ENCODE results near the gene YTHDF1.
"Not testable (repeated sequence)": the region's sequence is repeated elsewhere in the genome, so short reads cannot be mapped to it uniquely, and the experiment has no call there.

The YTHDF1 gene

DNA sequence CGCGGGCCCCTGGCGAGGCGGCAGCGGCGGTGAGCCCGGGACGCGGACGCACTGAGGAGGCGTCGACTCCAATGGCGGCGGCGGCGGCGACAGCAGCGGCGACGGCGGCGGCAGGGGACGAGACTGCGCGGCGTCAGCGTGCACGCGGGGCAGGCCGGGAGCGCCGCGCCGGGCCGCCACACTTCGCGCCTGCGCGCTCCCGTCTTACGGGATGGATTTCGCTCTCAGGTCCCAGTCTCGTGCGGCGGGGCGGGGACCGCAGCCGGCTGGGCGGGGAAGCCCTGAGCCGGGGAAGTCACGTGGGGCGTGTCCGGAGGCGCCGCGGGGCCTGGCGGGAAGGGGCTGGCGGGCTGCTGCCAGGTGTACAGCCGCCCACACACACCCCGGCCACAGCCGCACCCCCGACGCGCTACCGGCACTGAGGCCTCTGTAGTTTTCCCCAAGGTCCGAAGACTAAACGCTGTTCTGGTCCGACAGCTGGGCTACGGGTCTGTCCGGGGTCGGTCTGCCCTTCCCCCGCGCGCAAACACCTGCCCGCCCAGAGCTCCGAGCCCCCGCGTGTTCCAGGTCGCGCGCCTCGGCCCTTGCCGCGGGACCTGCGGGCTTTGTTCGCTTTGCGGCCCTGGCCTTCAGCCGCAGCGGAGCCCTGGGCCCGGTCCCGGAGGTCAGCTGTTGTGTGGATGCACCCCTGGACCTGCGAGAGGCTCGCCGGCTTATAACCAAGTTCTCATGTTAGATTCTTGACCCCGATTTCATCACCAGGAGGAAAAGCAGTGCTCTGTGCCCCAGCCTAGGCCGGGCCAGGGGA lies at the start of gene YTHDF1:
Gene YTHDF1, minus strand, starts transcription at position 91 of the 808 bp plus-strand sequence. CDS start 239 bp downstream, outside the sequence.
- DNase-seq = peak; percentile 92

DNA sequence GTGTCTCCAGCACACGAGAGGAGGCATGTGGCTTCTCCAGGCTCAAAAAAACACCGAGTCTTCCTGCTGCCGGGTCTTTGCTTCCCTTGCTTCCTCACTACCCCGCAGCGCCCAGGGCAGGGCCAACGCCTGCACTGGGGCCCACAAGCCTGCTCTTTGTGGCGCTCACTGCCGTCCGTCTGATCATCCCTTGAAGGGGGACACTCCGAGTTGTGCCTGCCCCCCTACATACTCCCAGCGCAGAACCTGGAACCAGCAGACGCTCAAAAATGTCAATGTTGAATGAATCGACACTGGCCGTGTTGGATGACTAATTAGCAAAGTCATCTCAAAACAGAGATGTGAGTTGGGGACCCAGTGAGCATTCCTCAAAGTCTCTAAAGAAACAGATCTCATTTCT lies 48.6 kb upstream of the YTHDF1 start:
- DNase-seq = no peak

DNA sequence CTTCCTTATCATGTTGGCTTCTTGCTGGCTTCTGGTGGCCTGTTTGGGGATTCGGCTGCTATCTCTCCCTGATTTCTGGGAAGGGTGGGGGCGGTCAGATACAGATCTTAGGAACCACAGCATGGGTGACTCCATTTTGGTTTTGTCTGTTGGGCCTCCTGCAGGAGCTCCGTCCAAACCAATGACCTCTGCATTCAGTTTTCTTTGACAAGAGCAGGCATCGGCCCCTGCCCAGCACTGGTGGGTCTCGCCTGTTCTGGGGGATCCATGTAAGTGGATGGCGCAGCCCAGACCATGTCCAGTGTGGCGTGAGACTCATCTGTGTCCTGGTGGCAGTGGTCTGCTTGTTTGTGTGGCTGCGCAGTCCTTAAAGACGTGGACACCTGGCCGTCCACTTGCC lies 48.1 kb upstream of the YTHDF1 start:
- no peak for DNase-seq

DNA sequence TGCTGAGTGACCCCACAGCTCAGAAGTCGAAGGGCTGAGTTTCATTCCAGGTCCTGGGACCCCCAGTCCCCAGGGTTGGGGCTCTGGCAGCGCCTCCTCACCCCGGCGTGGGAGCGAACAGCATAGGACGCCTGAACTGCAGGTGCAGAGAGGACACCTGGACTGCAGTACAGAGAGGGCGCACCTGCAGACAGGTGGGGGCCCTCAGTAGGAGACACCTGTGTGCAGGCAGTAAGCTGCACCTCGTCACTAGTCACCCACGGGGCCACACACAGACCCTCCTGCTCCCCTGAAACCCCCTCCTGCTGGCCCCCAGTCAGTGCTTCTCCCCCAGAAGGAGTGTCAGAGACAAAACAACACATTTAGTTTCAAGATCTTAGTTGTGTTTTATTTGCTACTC lies 46.9 kb upstream of the YTHDF1 start:
- DNase-seq = no peak

DNA sequence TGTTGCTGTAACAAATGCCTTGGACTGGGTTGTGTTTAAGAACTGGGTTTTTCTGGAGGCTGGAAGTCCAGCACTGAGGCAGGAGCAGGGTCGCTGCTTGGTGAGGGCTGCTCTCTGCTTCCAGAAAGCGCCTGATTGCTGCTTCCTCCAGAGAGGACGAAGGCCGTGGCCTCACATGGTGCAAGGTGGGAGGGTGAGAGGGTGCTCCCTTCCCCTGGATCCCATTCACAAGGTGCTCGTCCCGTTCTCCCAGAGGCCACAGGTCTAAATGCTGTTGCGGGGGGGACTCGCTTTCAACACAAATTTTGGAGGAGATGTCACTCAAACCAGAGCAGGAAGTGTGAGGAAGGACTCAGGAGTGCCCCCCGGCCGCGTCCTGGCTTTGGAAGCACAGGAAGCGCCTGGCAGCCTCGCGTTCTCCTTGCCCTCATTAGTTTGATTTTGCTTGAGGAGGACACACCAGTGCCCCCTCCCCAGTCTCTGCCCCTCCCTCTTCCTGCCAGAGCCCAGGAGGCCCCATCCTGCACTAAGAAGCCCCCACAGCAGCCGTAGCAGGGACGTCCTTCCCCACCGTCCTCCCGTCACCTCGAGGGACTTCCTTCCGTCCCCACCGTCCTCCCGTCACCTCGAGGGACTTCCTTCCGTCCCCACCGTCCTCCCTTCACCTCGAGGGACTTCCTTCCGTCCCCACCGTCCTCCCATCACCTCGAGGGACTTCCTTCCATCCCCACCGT lies 46.0 kb upstream of the YTHDF1 start:
- no peak for DNase-seq

DNA sequence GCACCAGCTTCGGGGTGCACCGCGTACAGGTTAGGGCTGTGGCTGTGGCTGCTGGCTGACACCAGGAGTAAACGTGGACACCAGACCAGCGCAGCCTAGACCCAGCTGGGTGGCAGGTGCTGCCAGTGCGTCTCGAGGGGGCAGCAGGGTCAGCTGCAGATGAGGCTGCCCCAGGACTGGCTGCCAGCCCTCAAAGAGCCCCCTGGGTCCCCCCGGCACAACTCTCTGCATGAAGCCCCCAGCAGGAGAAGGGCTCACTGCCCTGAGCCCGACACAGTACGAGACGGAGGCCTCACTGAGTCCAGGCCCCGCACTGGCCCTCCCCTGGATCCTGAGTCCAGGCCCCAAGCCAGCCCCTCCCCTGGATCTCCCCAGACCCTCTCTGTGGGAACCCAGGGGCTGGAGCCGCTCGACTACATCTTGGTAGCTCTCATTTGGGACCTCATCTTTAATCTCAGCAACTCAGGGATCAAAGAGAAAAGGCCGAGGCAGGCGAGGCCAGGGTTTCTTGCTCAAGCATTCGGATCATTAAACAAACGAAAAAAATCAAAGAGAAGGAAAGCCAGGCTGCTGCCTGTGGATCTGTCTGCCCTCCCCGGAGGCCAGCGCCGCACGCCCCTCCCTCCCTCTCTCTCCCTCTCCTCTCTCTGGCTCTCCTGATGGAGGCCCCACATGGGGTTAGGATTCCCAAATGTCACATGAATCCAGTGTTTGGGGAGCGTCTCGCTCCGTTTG lies 45.3 kb upstream of the YTHDF1 start:
- DNase-seq = no peak

DNA sequence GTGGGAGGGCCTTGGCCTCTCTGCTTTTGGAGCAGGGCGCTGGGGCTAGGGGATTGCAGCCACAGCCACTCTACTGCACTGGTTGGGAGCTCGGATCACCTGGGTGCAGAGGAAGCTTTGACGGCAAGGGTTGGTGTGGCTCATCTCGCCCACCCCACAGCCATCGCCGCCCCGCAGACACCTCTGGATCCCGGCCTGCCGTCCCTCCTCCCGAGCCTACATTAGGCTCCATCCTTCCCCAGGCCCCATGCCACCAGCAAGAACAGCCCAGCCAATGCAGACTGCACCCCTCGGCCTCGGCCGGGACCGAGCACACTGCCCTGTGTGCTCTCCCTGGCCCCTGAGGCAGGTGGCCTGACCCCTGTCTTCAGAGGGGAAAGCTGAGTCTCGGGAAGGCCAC lies 44.6 kb upstream of the YTHDF1 start:
- DNase-seq = no peak

DNA sequence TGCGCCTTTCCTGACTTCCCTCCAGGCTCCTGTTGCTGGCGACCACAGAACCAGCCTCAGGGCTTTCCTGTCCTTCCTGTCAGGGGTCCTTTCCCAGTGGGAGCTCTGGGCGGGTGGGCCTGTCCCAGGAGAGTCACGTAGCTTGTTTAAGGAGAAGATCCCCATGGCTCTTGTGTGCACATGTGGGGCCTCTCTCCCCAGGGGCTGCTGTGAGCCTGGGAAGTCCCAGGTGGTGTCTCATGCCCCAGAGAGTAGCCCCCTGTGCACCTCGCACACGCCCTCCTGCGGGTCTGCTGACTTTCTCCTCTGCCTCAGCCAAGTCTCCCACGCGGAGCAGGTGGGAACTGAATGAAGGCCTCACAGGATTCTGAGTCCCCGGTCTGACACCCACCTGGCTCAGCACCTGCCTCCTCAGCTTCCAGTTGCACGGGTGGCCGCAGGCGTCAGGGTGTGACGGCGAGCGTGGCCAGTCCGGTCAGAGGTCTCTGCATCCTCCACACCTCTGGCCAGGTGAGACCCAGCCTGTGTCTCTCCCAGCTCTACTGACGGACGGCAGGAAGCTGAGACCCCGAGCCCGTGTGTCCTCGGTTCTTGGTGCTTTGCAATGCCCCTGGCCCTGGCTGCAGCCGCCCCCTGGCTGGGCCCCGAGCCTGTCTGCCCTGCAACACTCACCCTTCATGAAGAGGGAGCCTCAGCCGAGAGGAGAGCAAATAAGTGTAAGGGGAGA lies 44.0 kb upstream of the YTHDF1 start:
- DNase-seq = no peak

DNA sequence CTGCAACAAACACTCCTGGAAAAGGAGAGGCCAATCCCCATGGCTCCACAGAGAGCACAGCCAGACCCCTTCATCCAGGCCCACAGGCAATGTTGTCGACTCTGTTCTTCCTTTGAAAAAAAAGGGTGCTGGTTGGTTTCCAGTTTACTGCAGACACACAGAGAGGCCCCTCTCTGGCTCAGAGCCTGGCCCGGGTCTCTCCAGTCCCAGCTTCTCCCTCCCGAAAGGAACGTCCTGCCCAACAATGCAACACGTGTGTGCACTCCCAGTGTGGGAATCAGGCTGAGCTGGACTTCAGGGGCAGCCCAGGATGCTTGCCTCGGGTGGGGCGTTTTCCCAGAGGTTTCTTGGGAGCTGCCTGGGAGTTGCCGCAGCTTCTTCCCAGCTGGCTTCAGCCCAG lies 42.9 kb upstream of the YTHDF1 start:
- DNase-seq = no peak

DNA sequence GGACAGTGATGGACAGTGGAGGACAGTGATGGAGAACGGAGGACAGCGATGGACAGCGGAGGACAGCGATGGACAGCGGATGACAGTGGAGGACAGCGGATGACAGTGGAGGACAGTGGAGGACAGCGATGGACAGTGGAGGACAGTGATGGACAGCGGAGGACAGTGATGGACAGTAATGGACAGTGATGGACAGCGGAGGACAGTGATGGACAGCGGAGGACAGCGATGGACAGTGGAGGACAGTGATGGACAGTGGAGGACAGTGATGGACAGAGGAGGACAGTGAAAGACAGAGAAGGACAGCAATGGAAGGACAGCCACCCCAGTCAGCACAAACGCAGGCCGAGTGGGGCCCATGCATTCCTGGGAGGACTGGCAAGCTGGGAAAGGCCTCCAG lies 41.7 kb upstream of the YTHDF1 start:
- no peak for DNase-seq

DNA sequence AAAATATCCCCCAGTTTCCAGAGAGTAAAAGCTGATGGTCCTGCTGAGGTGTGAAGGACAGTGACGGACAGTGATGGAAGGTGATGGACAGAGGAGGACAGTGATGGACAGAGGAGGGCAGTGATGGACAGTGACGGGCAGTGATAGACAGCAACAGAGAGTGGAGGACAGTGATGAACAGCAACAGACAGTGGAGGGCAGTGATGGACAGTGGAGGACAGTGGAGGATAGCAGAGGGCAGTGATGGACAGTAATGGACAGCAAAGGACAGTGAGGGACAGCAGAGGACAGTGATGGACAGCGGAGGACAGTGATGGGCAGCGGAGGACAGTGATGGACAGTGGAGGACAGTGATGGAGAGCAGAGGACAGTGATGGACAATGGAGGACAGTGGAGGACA lies 41.0 kb upstream of the YTHDF1 start:
- DNase-seq = no peak

DNA sequence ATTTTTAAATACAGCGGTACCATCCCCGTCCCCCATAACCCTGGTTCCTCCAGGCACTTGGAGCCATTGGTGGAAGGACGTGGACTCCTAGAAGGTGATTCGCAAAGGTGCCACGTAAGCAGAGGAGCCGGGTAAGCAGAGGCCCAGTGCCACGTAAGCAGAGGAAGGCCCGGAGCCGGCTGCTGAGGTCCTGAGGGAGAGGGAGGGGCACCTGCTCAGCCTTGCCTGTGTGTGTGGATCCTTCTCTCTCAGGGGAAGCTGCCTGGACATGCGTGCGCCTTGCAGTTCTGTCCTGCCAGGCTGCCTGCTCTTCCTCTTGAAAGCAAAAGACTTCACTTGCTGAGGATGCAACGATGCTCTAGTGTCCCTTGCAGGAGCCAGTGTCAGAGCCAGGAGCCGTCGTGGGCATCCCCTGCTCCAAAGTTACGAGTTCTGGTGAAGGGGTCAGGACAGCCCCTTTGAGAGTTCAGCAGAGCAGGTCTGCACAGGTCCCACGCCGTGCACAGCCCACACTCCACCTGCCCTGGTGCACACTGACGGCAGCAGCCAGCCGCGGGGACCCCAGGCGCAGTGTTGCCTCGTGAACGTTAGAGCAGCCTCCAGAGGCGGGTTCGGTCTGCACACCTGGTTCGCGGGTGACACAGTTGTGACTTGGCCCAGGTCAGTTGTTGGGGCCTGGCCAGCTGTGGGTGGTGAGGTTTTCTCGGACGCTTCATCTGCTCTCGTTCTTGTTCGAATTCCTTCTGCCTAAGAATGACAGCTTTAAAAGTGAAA lies 40.2 kb upstream of the YTHDF1 start:
- DNase-seq = no peak

DNA sequence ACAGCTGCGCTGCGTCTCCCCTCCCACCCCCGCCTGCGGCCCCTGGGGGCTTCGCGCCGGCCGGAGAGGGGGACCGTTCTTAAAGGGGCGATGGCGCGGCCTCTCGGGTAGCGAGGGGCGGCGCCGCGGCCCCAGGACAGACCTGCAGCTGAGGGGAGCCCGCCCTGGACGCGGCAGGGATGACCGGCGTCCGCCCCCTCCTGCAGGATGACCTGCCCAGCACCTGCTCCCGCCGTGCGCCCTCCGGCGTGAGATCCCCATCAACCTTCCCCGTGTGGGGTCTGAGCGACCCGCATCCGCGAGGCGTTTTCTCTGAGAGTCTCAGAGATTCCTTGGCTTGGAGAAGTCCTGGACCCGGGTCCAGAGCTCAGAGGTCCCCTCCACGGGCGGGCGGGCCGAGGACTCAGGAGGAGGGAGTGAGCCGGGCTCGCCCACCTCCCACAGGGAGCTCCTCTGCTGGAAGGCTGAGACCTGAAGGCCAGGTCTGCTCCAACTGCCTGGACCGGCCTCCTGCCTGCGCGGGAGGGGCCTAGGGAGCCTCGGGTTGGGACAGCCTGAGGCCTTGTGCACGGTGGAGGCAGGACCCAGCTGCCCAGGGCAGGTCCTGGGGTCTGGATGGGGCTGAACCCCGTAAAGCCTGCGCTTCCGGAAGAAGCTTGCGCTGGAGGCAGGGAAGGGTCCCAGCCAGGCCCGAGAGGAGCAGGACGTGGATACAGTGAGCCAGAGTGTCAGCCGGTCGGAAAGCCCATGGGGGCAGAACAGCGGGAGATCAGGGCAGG lies 38.9 kb upstream of the YTHDF1 start:
- no peak for DNase-seq

DNA sequence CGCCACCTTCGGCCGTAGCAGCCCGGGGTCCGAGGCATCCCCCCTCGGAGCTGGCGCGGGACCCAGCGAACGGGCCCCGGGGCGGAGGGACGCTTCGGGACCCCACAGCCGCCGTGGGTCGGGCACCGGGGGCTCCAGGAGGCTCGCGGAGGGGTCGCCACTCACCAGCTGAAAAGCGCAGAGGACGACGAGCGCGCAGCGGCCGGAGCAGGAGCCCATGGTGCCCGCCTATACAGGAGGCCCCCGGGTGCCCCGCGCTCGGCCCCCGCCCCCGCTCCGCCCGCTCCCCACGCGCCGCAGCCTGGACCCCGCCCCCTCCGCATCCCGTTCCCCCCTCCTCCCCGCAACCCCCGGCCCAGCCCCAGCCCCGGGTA lies 38.3 kb upstream of the YTHDF1 start, which contains the start of gene NKAIN4:
Gene NKAIN4, minus strand, starts transcription at position 232 of the 374 bp plus-strand sequence. Its CDS starts 13 bp downstream, at position 219.
- no peak for DNase-seq

DNA sequence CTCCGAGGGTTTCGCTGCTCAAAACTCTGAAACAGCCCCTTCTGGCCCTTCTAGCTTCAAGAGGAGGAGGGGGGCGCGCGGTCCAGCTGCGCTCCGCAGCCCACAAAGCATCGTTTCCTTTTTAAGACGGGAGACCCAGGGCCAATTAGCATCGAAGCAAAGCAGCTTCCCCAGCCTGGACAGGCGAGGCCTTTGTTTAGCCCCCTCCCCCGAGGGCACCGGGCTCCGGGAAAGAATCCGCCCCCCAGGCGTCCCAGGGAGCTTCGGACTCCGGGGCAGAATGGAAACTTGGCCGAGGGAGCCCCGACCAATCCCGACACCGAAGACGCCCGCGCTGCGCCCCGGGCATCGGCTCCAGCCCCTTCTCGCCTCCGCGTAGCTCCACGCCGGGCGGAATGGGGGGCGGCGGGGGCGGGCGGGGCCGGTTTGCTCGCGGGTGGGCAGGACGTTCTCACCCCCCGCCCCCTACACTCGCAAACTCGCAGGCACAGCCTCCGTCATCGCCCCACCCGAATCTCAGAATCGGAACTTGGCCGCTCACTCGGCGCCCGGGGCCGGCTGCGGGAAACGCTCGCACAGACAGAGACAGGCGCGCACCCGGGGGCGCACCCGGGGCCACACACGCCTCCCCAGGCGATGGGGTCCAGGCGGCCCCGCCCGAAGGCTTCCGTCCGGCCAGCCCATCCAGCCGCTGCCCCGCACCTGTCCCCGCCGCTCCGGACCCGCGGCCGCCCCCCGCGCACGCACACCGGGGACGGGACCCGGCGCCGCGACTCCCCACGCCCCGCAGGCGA lies 37.7 kb upstream of the YTHDF1 start:
- DNase-seq = no peak

DNA sequence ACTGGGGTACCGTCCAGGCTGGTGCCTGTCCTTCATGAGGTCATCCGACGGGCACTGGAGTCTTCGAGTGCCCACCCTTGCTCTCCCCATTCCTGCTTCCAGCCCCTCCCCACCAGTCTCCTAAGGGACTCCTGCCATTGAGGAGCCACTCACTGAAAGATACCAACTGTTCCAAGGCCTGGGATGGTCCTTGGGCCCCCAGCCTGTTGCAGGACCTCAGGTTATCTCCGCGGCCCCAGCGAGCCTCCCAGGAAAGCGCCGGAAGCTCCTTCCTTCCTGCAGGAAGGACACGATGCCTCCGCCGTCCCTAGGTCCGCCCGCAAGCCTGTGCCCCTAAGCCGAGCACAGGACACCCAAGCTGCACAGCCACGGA lies 37.1 kb upstream of the YTHDF1 start:
- no peak for DNase-seq

DNA sequence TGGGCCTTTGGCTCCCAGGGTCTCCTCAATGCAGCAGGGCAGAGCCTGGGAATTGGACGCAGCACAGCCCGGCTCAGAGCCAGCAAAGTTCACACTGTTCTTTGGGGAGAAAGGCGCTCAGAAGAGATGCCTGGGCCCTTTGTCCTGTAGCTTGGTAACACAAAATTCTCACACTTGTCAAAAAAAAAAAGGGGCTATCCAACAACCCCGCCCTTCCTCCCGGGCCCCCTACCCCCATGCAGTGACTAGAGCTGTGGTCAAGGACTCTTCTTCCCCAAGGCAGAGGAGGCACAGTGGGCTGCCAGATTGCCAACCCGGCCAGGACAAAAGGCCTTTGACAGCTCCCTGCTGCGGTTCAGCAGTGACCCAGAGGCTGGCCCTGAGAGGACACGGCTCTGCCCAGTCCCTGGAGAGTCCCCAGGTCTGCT lies 36.4 kb upstream of the YTHDF1 start:
- no peak for DNase-seq

DNA sequence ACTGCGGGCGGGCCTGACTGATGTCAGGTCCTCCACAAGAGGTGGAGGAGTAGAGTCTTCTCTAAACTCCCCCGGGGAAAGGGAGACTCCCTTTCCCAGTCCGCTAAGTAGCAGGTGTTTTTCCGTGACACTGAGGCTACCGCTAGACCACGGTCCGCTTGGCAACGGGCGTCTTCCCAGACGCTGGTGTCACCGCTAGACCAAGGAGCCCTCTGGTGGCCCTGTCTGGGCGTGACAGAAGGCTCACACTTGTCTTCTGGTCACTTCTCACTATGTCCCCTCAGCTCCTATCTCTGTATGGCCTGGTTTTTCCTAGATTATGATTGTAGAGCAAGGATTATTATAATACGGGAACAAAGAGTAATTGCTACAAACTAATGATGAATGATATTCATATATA lies 35.4 kb upstream of the YTHDF1 start:
- DNase-seq = not testable (repeated sequence)

DNA sequence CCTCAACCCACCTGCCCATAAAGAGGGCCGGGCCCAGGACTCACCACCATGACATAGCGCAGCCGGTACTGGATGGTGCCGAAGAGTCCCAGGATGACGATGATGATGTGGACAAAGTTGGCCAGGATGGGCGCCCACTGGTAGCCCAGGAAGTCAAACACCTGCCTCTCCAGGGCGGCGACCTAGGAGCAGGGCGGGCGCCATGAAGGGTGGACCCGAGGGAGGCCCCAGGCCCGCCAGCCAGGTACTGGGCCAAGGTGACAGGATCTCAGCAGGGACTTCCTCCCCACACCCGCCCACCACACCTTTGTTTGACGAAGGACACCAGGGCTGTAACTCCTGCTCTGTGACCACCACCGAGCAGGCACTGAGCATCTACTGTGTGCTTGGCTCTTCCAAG lies 34.0 kb upstream of the YTHDF1 start:
- no peak for DNase-seq

DNA sequence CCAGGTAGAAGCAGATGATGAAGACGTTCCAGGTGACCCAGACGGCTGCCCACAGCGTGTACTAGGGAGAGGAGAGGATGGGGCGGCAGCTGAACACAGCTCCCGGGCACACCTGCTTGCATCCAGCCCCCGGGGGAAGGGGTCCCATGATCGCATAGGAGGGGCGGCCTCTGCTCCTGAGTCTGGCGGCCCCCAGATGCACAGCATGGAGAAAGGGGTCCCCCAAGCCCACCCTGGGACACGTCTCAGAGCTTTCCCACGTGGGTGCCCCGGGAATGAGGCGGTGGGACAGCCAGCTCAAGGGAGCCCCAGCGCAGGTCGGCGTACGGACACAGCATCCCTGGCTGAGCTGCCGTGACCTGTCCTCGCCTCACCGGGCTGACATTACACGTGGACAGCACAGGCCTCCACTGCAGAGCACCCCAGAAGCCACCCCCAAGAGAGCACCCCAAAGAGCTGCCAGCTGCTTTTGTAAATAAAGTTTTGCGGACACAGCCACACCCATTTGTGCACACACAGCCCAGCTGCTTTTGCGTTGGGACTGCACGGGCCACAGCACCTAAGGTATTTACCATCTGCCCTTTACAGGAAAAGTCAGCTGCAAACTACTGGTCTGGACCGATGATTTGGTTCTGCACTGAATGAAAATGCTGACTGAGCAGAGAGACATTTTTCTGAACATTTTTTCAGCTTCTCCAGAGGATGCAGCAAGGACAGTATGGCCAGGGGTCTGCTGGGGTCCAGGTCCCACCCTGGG lies 33.1 kb upstream of the YTHDF1 start:
- DNase-seq = no peak

All from NCI-H446 treated with DMSO at 0.1 percent for 48 hours (cell line).